HEK293T (cell line): ENCODE results near the gene HSPA9.

Source experiments
- BHLHE40 ChIP-seq: fragments of 450-650 bp; IDR thresholded peaks from 2 replicates; pipeline ENCODE4 v1.6.1; 2016; ENCODE audit warnings: mild to moderate bottlenecking, moderate library complexity, borderline replicate concordance
- ELF4 ChIP-seq: fragments of 450-650 bp; IDR thresholded peaks from 2 replicates; pipeline ENCODE4 v1.6.1; 2017; ENCODE audit warnings: antibody characterized with exemption
- FOXA1 ChIP-seq: fragments of 450-650 bp; IDR thresholded peaks from 2 replicates; pipeline ENCODE4 v1.6.1; 2016; ENCODE audit warnings: mild to moderate bottlenecking
- FOXM1 ChIP-seq: fragments of 450-650 bp; IDR thresholded peaks from 2 replicates; pipeline ENCODE4 v1.6.1; 2017; ENCODE audit warnings: mild to moderate bottlenecking, borderline replicate concordance

GRCh38 chr5:138542956-138543729 lies 32.1 kb downstream of the HSPA9 start, which contains the start of gene ETF1:
- TF ChIP-seq ELF4, result peak; percentile 72
- no peak; the same call in 1 of the 2 replicates for TF ChIP-seq FOXM1
- TF ChIP-seq FOXA1, result no peak
- TF ChIP-seq BHLHE40, result no peak
